GM23248 (cell line): ENCODE data around the gene PTPRK.

Experiments used
- EZH2 ChIP-seq: fragments of 200-600 bp; sonication (generic); IDR thresholded peaks from 2 replicates; pipeline ENCODE4 v1.6.1; 2018; ENCODE audit warnings: antibody characterized with exemption, mild to moderate bottlenecking; ENCODE audit not compliant: insufficient read depth, poor library complexity, severe bottlenecking
- EZH2phosphoT487 ChIP-seq: fragments of 200-600 bp; sonication (generic); IDR thresholded peaks from 2 replicates; pipeline ENCODE4 v1.6.1; 2018; ENCODE audit warnings: antibody characterized with exemption, moderate library complexity, mild to moderate bottlenecking, low read depth; ENCODE audit not compliant: insufficient read depth

- TF ChIP-seq EZH2phosphoT487 = no peak
- TF ChIP-seq EZH2 = no peak
These were observed 119.5 kb downstream of the PTPRK start for GRCh38 chr6:128400875-128401274.
